NCI-H1092 treated with DMSO at 0.1 percent for 48 hours (cell line): ENCODE data around the gene EFHD2.
"Not testable (repeated sequence)": the region's sequence is repeated elsewhere in the genome, so short reads cannot be mapped to it uniquely, and the experiment has no call there.

Experiments
- DNase-seq: peaks from one replicate; lab custom pipeline; 2025; lab: John Stamatoyannopoulos, UW

Gene EFHD2, protein sequence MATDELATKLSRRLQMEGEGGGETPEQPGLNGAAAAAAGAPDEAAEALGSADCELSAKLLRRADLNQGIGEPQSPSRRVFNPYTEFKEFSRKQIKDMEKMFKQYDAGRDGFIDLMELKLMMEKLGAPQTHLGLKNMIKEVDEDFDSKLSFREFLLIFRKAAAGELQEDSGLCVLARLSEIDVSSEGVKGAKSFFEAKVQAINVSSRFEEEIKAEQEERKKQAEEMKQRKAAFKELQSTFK

DNA sequence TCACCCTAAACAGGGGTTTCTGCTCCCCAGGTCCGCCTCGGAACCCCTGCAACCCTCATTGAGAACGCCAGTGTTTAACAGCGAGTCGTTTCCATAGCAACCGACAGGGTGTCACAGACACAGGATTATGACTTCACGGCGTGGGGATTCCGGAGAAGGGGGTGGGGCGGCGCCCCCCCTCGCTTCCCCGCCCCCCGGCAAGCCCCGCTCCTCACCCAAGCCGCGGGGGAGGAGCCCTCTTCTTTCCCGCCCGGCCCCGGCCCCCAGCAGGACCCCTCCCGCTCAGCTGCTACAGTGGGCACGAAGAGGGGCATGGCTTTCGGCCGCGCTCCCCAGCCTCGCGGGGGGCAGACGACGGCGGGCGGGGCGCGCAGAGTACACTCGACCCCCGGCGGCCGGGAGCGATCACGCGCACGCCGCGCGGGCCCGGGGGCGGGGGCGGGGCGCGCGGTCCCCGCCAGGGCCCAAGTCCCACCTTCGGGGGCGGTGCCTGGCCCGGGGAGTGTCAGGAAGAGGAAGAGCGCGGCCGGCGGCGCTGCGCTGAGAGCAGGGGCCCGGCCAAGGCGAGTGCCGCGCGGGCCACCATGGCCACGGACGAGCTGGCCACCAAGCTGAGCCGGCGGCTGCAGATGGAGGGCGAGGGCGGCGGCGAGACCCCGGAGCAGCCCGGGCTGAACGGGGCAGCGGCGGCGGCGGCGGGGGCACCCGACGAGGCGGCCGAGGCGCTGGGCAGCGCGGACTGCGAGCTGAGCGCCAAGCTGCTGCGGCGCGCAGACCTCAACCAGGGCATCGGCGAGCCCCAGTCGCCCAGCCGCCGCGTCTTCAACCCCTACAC, at the start of gene EFHD2:
Gene EFHD2 (plus strand): TSS at position 501 of the 835 bp plus-strand sequence. CDS start 84 bp downstream, at position 585.
- peak; percentile 93 for DNase-seq

DNA sequence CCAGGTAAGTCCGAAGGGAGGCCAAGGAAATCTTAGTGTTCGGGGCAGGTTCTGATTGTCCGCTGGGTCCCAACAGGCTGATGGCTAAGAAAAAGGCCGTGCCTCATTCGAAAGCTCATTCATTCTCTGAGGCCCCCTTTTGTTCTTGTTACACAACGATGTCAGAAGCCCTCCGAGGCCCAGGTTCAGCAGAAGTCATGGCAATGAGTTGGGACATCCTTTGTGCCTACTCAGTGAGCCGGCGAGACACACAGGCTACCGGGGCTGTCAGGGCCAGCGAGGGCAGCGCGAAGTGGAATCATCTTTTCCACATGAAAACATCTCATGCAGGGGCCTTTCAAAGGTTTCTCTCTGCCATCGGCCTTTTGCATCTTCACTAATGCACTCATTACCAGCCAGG, 49.0 kb upstream of the EFHD2 start:
- DNase-seq: no peak

DNA sequence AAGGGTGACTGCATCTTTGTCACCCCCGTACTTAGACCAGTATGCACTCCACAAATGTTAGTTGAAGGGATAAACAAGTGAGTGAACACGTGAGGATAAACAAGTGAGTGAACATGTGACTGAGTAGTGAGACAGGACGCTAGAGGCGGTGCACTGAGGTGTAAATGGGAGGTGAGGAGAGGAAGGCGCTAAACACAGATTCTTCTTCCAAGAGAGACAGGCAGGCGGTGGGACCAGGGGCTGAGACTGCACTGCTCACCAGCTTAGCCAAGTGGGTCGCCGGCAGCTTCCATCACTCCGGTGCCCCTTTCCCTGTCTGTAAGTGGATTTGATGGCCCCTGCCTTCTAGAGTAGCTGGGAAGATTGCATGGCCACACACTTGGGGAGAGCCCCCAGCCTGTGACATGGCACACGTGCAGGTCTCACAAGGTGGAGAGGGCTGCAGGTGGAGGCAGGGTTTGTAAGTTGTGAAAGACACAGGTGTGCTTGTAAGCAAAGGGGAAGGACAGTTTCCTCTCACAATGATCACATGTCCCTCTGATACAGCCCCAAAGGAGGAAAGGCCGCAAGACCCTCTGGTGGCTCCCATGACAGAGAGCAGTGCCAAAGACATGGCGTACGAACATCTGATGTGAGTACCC, 47.5 kb upstream of the EFHD2 start:
- no peak for DNase-seq

DNA sequence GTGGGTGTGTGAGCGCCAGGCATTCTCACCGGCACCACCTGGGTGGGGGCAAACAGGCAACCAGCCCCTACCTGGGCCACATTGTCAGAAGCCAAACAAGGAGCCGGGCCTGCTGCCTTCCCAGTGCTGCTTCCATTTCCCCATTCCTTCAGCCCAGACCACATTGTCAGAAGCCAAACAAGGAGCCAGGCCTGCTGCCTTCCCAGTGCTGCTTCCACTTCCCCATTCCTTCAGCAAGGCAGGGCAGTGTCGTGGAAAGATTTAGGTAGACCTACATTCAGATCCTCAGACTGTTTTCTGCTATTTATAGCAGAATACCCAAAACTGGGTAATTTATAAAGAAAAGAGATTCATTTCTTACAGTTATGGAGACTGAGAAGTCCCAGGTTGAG, 47.0 kb upstream of the EFHD2 start:
- DNase-seq: no peak

DNA sequence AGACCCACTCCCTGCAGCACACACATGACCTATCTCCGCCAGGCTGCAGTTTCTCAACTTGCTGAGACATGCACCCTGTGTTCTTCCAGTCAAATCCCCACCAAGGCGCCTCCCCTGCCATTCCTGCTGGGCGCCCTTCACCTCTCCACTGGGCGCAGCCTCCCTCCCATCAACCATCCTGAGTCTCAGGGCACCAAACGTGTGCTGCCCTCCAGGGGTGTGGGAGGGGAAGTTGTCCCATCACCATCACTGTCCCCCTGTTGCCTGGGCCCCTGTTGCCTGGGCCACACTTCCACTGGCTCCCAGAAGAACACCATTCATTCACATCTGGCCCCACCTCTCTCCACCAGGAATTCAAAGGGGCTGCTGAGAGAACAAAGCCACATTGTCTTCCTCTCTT, 44.9 kb upstream of the EFHD2 start:
- DNase-seq: no peak

DNA sequence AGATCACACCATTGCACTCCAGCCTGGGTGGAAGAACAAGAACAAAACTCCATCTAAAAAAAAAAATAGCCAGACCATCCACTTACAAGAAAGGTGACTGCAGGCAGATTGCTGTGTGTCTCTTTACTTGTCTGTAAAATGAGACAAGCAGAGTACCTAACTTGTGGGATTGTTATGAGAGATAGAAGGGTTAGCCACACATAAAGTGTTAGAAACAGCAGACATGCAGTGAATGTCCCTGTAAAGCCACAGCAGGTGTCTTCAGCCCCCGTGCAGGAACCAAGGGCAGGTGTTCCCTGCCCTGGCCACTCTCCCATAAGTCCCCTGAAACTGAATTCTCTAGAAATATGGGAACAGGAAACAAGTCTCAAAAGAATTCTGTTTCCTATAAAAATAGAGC, 40.8 kb upstream of the EFHD2 start:
- no peak for DNase-seq

DNA sequence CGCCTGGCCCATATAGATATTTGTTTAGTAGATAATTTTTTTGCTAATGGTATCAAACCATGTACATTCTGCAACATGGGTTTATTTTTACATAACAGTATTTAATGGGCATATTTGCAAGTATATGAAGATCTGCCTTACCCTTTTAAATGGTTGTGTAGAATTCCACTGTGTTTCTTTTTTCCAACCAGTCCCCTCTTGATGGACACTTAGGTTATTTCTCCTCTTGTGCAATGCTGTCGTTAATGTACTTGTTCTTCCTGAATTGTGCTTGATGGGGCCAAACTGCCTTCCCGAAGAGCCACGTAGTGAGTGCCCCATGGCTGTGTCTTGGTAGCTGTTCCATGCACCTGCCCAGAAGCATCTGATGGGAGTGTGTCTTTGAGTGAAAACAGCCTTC, 39.4 kb upstream of the EFHD2 start:
- no peak for DNase-seq

DNA sequence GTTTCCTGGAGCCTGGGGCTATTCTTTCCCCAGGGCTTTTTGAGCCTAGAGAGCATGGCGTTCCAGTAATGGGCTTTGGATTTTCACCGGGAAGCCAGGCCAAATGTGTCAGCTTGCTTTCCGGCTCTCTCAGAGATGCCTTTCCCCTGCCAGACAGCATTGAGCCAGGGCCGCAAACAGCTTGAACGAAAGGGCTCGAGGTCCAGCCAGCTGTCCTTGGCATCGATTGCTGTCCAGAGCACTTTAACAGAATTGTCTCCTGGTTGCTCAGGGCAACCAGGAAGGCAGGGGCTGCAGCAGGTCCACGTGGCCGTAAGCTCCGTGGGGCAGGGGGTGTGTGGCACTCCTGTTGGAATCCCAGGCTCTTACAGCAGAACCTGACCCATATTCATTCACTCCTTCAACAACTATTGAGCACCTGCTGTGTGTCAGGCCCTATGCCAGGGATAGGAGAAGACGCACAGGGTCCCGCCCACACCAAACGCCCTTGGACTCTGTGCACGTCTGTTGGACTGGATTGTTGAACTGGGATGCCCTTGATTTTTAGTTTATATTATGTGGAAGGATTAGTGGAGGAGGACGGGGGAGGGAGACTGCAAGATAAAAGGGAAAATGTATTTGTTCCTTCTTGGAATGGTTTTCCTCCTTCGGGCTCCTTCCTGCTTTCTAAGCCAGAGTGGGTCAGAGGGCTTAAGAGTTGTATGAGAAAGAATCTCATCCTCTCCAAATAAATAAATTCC, 38.7 kb upstream of the EFHD2 start:
- DNase-seq: peak; percentile 76

DNA sequence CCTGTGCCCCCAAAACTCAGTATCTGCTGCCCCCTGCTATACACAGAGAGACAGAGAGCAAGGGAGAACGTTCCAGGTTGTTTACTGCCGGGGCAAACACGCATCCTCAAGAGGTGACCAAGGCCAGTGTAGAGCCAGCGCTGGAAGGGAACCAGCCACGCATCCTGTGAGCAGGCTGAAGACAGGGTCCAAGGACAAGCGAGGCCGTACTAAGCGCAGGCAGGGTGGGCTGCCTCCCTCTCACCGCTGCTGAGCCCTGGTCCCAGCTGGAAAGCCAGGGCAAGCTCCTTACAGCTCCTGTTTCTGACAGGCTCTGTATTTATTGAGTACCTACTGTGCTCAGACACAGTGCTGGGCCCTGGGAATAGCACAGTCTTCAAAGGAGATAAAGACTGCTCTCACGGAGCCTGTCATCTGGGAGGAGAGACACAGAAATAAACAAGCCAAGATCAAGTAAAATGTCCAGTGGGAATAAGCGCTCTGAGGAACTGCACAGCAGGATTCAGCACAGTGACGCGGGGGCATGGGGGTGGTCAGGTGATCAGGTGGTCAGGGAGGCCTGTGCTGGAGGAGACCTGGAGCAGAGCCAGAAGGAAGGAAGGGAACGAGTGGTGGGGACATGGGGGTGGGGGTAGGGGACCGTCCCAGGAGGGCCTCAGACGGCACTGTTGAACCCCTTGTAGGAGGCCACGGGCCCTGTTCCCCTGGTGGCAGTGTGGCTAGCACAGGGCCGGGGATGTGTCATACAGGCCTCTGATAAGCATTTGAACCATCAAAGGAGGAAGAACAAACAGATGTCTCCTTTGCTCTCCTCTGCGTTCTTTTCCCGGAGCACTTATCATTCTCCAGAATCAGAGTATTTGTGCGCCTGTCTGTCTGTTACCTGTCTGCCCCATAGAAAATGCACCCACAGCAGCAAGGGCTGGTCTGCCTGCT, 37.8 kb upstream of the EFHD2 start:
- DNase-seq: no peak

DNA sequence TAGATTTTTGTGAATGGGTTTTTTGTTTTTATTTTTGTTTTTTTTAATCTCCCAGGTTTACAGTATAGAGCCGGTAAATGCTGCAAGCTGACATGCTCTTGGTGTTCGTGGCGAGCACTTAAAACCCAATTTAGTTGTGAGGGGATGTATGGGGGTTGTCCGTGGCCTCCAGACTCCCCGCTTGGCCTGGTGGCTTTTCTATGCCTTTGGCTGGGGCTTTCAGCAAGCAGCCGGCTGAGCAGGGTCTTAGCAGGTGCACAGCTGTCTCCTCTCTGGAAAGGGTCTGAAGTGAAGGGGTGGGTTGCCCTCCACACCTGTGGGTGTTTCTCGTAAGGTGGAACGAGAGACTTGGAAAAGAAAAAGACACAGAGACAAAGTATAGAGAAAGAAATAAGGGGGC, 31.0 kb upstream of the EFHD2 start:
- DNase-seq: no peak

DNA sequence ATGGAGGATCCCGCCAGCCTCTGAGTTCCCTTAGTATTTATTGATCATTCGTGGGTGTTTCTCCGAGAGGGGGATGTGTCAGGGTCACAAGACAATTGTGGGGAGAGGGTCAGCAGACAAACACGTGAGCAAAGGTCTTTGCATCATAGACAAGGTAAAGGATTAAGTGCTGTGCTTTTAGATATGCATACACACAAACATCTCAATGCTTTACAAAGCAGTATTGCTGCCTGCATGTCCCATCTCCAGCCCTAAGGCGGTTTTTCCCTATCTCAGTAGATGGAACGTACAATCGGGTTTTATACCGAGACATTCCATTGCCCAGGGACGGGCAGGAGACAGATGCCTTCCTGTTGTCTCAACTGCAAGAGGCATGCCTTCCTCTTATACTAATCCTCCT, 30.5 kb upstream of the EFHD2 start:
- DNase-seq: not testable (repeated sequence)

DNA sequence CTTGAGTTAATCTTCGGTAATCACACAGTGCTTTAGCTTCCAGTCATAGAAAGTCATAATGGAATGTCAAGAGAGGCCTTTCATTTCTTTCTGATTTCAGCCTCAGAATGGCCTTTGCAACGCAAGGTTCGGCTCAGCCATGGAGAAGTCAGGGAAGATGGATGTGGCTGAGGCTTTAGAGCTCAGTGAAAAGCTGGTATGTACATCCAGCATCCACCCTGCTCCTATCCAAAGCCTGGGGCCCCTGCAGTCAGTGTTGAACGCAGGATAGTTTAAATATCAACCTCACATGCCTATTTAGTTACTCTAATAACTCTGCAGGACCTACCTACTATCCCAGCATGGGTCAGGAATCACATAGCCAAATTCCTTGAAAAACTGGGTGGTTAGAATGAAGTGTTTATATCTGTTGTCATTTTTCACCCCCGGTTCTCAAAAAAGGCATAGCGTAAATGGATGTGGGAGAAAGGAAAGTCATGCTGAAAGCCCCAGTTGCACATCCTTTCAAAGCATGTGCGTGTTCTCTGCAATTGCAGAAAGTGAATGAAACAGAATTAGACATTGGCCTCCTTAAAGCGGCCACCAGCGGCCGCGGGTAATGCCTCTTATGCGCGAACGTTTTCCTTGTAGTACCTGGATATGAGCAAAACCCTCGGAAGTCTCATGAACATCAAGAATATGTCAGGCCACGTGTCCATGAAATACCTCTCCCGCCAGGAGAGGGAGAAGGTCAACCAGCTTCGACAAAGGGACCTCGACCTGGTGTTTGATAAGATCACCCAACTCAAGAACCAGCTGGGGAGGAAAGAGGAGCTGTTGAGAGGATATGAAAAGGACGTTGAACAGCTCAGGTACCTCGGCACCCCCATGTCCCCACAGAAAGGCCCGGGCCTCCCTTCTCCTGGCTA, 28.8 kb upstream of the EFHD2 start:
- no peak for DNase-seq

DNA sequence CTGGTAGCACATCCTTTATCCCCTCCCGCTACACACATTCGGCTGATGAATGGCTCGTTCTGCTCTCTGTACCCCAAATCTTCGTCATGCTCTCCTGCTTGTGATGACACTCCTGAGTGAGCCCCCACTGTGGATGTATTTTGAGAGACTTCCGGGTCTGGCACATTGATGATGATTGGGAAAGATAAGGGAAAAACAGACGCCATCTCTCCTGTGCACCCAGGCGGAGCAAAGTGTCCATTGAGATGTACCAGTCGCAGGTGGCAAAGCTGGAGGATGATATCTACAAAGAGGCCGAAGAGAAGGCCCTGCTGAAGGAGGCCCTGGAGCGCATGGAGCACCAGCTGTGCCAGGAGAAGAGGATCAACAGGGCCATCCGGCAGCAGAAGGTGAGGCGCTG, 27.9 kb upstream of the EFHD2 start:
- no peak for DNase-seq

DNA sequence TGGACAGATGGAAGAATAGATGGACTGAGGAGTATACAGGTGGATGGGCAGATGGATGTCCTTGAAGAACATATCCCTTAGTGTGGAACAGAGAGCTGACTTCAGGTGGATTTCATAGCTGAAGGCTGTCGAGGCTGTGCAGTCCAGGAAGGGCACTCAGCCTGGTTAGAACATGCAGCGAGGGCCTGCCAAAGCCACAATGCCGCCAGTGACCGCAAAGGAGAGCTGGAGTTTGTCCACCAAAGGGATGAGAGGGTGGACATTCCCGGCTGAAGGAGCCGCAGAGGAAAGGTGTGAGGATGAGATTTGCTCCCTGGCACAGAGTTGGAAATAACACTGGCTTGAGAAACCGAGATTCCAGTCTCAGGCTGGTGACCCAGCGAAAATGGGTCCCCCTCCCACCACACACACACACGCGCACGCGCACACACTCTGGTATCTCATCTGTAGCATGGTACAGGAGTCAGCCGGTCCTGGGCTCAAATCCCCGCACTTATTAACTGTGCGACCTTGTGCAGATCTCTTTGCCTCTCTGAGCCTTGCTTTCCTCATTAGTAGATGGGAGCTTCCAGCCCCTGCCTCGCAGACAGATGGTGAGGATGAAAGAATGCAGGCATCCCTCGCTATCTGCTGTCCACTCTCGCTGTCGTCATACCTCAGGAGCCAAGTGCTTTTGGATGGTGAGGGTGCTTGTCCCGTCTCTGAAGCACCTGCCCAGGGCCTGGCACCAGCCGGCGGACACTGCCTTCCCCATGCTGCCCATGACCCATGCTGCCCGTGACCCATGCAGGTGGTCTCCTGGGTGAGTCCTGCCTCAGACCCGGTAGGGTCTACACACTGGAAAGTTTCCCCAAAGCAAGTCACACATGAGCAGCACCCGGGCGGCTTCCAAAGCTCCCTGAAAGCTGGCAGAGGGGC, 26.8 kb upstream of the EFHD2 start:
- DNase-seq: no peak

DNA sequence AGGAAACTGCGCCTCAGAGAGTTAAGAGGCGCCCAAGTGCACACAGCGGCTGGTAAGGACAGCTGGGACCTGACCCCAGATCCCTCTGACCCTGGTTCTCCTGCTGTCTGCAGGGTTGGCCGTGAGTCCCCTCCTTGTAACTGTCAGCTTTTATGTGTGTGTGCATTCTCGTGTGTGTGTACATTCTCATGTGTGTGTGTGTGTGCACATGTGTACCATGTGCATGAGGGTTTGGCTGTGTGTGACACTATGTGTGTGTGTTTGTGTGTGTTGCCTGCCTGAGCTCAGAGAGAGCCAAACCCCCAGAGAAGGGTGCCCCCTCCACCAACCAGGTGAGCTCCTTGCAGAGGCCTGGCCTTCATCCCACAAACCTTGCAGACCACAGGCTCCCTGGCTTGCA, 25.9 kb upstream of the EFHD2 start:
- DNase-seq: no peak

DNA sequence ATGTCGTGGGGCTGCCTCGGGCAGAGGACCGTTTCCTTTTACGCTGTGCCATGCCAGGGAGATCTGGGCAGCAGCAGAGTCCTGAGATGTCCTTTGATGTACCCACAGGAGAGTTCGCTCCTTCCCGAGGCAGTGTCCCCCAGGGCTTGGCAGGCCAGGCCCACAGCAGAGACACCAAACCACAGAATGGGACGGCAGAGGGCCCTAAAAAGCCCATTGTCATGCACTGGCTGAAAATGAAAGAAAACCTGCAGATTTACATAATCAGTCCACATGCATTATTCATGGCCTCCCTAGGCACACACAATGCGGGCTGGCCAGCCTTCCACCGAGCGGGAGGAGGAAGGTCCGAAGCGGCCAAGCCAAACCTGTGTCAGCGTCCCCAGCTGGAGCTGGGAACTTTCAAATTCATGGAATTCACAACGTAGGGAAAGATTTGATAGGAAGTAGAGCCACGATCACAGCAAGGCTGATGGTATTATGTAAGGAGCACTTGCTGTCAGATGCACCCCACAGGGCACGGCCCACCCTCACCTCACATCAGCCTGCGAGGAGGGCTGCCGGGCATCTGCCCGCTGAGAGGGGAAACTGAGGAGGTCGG, 25.3 kb upstream of the EFHD2 start:
- no peak for DNase-seq

DNA sequence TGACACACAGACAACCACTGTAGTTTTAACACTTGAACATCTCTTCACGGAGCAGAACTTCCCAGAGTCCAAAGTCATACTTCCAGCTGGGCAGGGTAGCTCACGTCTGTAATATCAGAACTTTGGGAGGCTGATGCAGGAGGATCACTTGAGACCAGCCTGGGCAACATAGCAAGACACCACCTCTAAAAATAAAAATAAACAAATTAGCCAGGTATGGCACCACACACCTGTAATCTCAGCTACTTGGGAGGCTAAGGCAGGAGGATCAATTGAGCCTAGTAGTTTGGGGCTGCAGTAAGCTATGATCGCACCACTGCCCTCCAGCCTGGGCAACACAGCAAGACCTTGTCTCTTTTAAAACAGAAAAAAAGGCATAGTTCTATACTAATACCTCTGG, 24.3 kb upstream of the EFHD2 start:
- no peak for DNase-seq

DNA sequence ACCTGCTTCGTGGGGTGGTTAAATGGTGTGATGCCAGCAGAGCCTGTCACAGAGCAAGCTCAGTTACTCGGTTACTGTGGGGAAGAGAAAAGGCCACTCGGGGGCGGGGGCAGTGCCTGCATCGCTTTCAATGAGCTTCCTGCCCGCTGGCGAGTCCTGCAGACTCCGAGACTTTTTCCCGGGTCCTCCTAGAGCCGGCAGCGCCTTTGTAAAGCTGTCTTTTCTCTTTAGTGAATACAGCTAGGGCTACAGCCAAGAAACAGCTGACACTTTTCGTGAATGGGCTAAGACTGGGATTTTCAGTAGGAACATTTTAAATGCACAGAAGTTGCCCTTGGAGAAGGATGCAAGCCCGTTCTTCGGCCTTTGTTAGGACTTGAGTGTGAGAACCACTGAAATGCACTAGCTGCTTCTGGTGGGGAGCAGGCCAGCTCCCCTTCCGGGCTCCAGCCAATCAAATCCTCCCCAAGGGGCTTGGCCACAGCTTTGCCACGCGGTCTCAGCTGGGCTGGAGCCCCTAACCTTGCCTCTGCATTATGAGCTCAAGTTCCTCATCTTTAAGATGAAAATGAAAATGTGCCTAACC, 23.4 kb upstream of the EFHD2 start:
- DNase-seq: no peak
